MM.1S (cell line): ENCODE results near the gene PTPN22.

Source experiments
- CTCF ChIP-seq: fragments of 300-600 bp; sonication (generic); IDR thresholded peaks from 2 replicates; pipeline ENCODE4 v1.5.1; 2016; ENCODE audit warnings: antibody characterized with exemption, low read length, mixed read lengths
- EZH2 ChIP-seq: fragments of 300-600 bp; sonication (generic); optimal IDR thresholded peaks from 2 replicates; pipeline ENCODE3; 2017; ENCODE audit warnings: low read depth, mild to moderate bottlenecking, antibody characterized with exemption, low read length, mixed read lengths
- EZH2phosphoT487 ChIP-seq: fragments of 300-600 bp; sonication (generic); IDR thresholded peaks from 2 replicates; pipeline ENCODE4 v1.6.1; 2018; ENCODE audit warnings: antibody characterized with exemption, low read length

DNA sequence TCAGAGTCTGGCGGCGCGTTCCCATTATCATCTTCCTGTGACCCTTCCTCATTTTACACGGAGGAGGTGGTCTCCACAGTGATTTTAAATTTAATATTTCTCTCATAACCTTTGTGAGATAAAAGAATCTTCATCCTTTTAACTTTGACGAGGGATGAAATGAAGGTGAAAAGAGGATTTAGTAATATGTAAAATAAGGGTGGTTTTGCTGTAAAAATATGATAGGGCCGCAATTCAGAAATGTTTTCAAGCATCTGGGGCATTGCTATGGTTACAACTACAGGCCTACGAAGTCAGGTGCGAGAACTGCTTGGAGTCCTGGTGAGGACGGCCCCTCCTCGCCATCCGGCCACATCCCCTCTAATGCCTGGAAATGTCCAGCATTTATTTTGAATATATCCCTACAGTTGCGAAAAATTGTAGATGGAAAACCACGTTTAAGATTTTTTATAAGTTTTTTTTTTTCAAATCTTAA is 58.8 kb downstream of the PTPN22 start:
- TF ChIP-seq CTCF (no peak), EZH2phosphoT487 (no peak), EZH2 (no peak)
